HG03025 (cell line): ENCODE data around the gene UBXN4.
"Not testable (repeated sequence)": the region's sequence is repeated elsewhere in the genome, so short reads cannot be mapped to it uniquely, and the experiment has no call there.

Experiments
- ATAC-seq: cut with Tn5 transposase; IDR thresholded peaks from one replicate; pipeline ENCODE4 v1.9.1; 2021; ENCODE audit warnings: mild to moderate bottlenecking, moderate library complexity; ENCODE audit not compliant: unreplicated experiment, low FRiP score

Gene UBXN4

GRCh38 chr2:135741395-135742324, at the start of gene UBXN4:
TSS of gene UBXN4 (plus strand) at chr2:135741855. CDS start at chr2:135741930, 75 bp downstream.
- ATAC-seq, result peak; percentile 88

GRCh38 chr2:135694711-135695110, 46.9 kb upstream of the UBXN4 start:
- no peak for ATAC-seq

GRCh38 chr2:135698838-135699237, 42.8 kb upstream of the UBXN4 start:
- no peak for ATAC-seq

GRCh38 chr2:135701442-135701841, 40.2 kb upstream of the UBXN4 start:
- no peak for ATAC-seq

GRCh38 chr2:135703300-135703699, 38.4 kb upstream of the UBXN4 start:
- no peak for ATAC-seq

GRCh38 chr2:135704075-135704474, 37.6 kb upstream of the UBXN4 start:
- ATAC-seq, result not testable (repeated sequence)

GRCh38 chr2:135708159-135708558, 33.5 kb upstream of the UBXN4 start:
- no peak for ATAC-seq

- no peak for ATAC-seq
Observed at GRCh38 chr2:135709992-135710391, 31.7 kb upstream of the UBXN4 start.

- ATAC-seq, result not testable (repeated sequence)
Observed at GRCh38 chr2:135715086-135715485, 26.6 kb upstream of the UBXN4 start.

- ATAC-seq, result no peak
Observed at GRCh38 chr2:135728064-135728743, 13.5 kb upstream of the UBXN4 start.

- ATAC-seq, result no peak
Observed at GRCh38 chr2:135732561-135732960, 9.1 kb upstream of the UBXN4 start.

GRCh38 chr2:135733045-135733444, 8.6 kb upstream of the UBXN4 start:
- ATAC-seq, result no peak

- no peak for ATAC-seq
Observed at GRCh38 chr2:135736546-135736945, 5.1 kb upstream of the UBXN4 start.

- no peak for ATAC-seq
Observed at GRCh38 chr2:135740206-135740605, 1.4 kb upstream of the UBXN4 start.

- no peak for ATAC-seq
Observed at GRCh38 chr2:135741043-135741394, 636 bp upstream of the UBXN4 start.

- ATAC-seq, result peak; percentile 23
Observed at GRCh38 chr2:135742325-135742757, 686 bp downstream of the UBXN4 start.

- no peak for ATAC-seq
Observed at GRCh38 chr2:135743860-135744259, 2.2 kb downstream of the UBXN4 start.

GRCh38 chr2:135744760-135745314, 3.2 kb downstream of the UBXN4 start:
- no peak for ATAC-seq

GRCh38 chr2:135745545-135745944, 3.9 kb downstream of the UBXN4 start:
- no peak for ATAC-seq

GRCh38 chr2:135755573-135755972, 13.9 kb downstream of the UBXN4 start:
- no peak for ATAC-seq

GRCh38 chr2:135756692-135757091, 15.0 kb downstream of the UBXN4 start:
- ATAC-seq, result no peak
